ENCODE results near the gene FCRL5.

Gene FCRL5

GRCh38 chr1:157523774-157524493 lies 28.4 kb downstream of the FCRL5 start:
- no peak for DNase-seq (ENCODE audit: low read depth)

GRCh38 chr1:157521056-157521455 lies 31.3 kb downstream of the FCRL5 start:
- DNase-seq (ENCODE audit: low read depth), result no peak

DNA sequence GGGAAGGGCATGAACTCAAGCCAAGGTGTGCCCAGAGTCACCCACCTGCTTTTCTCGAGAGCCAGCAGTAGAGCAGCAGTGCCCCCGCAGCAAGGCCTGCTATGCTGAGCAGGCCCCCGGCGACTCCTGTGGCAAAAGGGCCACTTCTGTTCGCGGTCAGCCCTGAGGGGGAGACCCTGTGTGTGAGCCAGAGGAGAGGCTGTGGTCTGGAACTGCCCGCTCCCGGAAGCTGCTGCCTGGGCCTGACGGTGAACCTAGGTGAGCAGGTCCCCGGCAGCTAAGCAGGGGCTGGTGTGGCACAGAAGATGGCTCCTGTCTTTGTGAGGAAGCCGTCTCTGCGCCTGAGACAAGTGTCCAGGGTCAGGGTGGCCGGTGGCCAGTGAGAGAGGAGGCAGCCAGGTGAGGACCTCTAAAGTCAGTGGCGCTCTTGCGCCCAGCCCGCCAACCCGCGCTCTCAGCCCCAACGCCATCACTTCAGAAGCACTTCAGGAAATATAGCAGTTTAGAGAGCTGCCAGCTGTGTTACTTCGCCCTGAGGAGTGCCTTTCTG lies 31.9 kb downstream of the FCRL5 start:
- DNase-seq (ENCODE audit: low read depth), result no peak

- no peak for DNase-seq (ENCODE audit: low read depth)
These were observed 32.9 kb downstream of the FCRL5 start for GRCh38 chr1:157519451-157519850.

DNA sequence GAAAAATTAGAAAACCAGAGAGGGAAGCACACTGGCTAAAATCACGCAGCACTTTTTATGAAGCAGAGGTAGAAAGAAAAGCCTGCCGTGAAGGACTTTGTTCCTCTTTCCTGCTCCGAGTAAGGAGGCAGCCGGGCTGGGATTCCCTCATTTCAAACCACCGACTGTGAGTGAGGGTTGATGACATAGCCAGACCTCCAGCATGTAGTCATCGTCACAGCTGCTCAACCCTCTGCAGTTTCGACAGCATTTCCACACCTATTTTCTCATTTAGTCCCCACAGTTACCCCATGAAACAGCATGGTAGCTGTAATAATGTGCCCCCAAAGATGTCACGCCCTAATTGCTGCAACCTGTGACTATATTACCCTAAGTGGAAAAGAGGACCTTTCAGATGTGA lies 35.3 kb downstream of the FCRL5 start:
- DNase-seq (ENCODE audit: low read depth), result no peak

DNA sequence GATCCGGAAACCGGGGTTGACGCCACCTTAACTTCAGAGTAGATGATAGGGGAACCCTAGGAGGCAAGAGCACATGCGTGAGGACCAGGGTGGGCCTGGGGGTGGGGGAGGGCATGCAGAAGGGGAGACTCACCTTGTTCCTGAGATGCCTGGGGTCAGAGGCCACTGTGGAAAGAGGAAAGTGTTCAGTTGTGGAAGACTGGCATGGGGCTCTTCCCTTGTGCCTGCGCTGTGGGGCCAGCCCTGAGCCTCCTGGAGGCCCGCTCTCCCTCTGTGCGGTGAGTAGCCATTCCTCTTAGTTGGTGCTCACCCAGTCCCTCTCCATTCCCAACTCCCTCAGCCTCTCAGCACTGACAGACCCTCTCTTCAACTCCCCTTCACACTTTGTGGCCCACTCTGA lies 36.6 kb downstream of the FCRL5 start:
- no peak for DNase-seq (ENCODE audit: low read depth)

DNA sequence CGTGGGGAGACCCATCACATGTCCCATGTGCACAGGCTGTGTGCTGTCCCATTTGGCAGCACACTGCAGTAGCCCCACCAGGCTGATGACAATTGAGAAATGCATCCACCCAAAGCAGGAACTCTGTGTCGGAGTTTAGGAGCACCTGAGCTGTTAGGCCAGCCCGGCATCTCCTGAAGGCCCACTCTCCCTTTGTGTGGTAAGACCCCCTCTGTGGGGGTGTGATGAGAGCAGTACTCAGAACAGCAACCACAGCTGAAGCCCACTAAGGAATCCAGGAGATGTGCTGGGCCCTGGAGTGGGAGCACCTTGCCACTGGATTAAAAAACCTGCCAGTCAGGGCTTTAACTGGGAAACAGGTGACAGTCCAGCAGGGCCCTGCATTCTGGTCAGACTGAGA lies 37.2 kb downstream of the FCRL5 start:
- DNase-seq (ENCODE audit: low read depth), result no peak

DNA sequence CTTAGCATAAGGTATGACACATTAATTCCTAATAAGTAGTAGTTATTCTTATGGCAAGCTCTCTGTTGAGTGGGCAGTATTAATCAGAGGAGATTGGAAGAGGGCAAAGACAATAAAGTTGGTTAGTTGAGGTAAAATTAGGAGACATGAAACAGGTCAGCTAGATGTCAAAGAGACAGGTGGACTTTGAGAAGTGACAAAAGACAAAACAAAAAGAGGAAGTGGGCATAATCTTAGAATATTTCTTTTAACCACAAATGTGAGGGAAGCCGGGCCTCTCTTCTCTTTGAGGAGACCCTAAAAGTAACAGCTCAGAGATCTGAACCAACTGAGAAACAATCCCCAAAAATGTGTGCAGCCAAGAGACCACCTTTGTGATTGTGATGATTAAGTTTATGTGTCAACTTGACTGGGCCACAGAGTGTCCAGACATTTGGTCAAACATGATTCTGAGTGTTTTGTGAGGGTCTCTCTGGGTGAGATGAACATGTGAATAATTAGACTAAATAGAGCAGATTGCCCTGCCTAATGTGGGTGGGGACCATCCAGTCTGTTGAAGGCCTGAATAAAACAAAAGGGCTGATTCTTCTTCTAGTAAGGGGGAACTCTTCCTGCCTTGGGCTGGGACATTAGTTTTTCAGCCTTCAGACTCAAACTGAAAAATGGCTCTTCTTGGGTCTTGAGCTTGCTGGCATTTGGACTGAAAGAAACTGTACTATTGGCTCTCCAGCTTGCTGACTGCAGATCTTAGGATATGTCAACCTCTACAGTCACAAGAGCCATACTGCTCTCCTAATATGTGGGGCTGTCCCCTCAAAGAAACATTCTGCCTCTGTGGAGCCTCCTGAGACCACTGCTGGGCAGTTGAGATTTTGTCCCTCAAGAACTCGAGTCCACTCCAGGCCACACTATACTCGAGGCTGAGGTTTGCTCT lies 40.0 kb downstream of the FCRL5 start:
- no peak for DNase-seq (ENCODE audit: low read depth)

DNA sequence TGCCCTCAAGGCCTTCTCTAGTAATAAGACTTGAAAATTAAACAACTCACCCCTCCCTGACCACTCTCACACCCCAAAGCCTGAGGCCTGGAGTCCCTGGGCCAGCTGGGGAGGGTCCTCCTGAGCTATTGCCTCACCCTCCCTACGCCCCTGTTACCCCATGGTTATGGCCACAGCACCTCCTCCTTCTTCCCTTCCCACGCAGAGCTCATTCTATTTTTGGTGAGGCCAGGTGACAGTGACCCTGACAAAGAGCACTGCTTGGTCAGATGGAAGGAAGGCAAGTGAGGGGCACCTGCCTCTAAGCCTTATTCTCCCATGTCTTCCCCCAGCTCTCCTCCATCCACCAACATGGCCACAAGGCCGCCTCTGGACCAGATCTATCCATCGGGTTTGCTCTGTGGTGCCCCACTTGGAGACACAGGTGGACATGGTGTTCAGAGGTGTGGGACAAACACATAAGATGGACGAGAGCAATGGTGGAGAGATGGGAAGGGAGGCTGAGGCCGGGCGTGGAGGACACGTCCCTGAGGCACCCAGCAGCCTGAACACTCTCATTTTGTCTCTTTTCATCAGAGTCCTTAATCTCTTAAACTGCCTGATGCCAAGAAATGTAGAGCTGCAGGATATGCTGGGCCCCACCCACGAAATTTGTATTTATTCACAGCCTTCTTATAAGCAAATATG lies 42.6 kb downstream of the FCRL5 start:
- DNase-seq (ENCODE audit: low read depth), result no peak

- peak; percentile 24 for DNase-seq (ENCODE audit: low read depth)
These were observed 46.6 kb downstream of the FCRL5 start for GRCh38 chr1:157505481-157506272.

DNA sequence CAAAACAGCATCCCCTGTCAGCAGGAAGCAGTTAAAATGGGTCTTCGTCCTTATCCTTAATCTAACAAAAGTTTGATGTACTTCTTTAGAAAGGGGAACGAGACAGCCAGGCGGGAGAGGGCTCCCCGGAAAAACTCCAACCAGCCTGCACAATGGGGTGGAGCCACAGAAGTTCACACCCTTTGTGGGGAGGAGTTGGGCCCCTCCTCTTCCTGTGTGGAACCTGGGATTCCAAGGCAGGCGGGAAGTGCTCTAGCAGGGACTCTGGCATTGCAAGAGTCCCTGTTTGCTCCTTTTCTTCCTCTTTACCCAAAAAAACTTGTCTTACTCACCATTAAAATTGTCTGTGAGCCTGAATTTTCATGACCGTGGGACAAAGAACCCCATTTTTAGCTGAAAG lies 47.7 kb downstream of the FCRL5 start:
- DNase-seq (ENCODE audit: low read depth), result no peak

GRCh38 chr1:157499521-157499920 lies 52.8 kb downstream of the FCRL5 start:
- DNase-seq (ENCODE audit: low read depth), result no peak

DNA sequence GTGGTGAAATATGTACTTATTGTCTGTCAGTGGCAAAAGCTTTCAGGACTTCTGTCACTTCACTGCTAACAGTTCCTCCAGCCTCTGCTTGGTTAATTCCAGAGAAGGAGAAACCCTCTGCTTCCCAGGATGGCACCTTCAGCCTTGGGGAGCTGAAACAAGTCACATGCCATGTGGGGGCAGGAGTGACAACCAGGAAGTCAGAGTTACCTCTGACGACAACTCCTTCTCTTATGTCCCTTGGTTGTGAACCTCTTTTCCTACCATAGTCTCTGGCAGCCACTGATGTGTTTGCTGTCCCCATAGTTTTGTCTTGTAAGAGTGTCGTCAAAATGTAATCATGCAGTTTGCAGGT lies 53.6 kb downstream of the FCRL5 start:
- DNase-seq (ENCODE audit: low read depth), result no peak

GRCh38 chr1:157497987-157498735 lies 54.2 kb downstream of the FCRL5 start:
- DNase-seq (ENCODE audit: low read depth), result no peak

DNA sequence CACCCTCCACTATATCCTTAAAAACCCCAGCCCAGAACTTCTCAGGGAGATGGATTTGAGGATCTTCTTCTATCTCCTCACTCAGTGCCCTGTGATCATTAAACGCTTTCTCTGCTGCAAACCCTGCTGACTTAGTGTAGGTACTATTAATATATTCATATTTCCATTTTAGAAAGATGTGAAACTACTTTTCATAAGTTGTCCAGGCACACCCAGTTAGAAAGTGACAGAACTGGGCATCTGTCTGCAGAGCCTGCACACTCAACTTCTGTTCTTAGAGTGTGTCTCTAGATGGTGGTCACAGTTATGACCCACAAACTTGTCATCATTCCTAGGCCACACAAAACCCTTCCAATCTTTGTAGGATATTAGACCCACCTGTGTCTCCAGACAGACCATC lies 55.0 kb downstream of the FCRL5 start:
- no peak for DNase-seq (ENCODE audit: low read depth)

GRCh38 chr1:157496121-157496526 lies 56.2 kb downstream of the FCRL5 start:
- peak; percentile 8 for DNase-seq (ENCODE audit: low read depth)

DNA sequence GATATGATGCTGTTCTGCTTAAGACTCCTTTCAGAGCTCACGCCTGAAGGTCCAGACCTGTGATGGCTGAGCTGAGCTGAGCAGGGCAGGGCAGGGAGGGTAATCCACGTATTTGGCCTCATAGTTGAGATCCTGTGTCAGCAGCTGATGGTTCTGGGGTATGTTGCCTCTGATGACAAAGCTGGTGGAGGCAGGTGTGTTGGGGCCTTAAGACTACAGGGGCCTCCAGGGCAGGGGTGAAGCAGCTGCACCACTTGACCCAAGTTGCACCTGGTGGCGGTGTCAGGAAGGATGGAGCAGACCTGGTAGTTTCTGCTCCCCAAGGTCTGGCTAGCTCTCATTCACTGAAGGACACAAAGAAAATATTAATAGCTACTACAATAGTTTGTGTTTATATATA lies 57.0 kb downstream of the FCRL5 start:
- no peak for DNase-seq (ENCODE audit: low read depth)

GRCh38 chr1:157494093-157494492 lies 58.2 kb downstream of the FCRL5 start:
- no peak for DNase-seq (ENCODE audit: low read depth)

DNA sequence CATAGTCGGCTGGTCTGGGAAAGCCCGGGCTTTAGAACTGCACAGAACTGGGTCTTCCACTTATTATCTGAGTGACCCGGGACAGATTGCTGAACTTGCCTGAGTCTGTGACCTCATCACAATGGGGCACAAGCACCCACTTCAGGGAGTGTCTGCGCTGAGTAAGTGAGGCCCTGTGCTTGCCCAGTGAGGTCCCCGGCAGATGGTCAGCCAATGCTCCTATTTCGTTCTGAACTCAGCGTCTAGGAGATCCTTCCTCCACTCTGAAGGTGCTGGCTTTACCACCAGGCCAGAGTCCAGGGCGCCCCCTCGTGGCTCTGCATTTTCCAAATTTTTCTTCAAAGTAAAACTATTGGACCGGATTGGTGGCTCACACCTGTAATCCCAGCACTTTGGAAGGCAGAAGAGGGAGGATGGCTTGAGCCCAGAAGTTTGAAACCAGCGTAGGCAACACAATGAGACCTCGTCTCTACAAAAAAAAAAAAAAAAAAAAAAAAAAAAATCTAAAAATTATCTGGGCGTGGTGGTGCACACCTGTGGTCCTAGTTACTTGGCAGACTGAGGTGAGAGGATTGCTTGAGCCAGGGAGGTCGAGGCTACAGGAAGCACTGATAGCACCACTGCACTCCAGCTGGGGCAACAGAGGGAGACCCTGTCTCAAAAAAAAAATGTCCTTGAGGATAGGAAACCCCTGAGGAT lies 61.7 kb downstream of the FCRL5 start:
- DNase-seq (ENCODE audit: low read depth), result peak; percentile 12

- no peak for DNase-seq (ENCODE audit: low read depth)
These were observed 64.2 kb downstream of the FCRL5 start for GRCh38 chr1:157488156-157488555.

All from GM04504 (cell line).